Esophagus (tissue), 2 donors: ENCODE data around the gene UQCRC1. TPM values are rescaled to one million over a fixed set of nuclear protein-coding genes. Genes with fewer than 3 reads are reported as not detected.
"Not testable (repeated sequence)": the region's sequence is repeated elsewhere in the genome, so short reads cannot be mapped to it uniquely, and the experiment has no call there.

Experiments used
- H3K27ac ChIP-seq, 2 donors: one replicate each; pipeline ENCODE4 v1.5.1; 2013; ENCODE audit warnings: low read depth in 2 of 2, mild to moderate bottlenecking in 2 of 2, inconsistent platforms in 1 of 2, low read length in 1 of 2, moderate library complexity in 1 of 2
- H3K27me3 ChIP-seq, 2 donors: one replicate each; pipeline ENCODE4 v1.6.1; 2013; ENCODE audit warnings: low read length in 2 of 2, control low read depth in 1 of 2, mild to moderate bottlenecking in 1 of 2; ENCODE audit not compliant: insufficient read depth in 2 of 2, control insufficient read depth in 1 of 2
- H3K36me3 ChIP-seq, 2 donors: one replicate each; pipeline ENCODE4 v1.6.1; 2013; ENCODE audit warnings: low read length in 1 of 2; ENCODE audit not compliant: control insufficient read depth in 2 of 2, insufficient read depth in 2 of 2
- H3K4me1 ChIP-seq, 2 donors: one replicate each; pipeline ENCODE4 v1.6.1; 2013; ENCODE audit warnings: low read length in 1 of 2; ENCODE audit not compliant: control insufficient read depth in 2 of 2, insufficient read depth in 2 of 2
- H3K4me3 ChIP-seq, 2 donors: one replicate each; pipeline ENCODE4 v1.5.1; 2013; ENCODE audit warnings: low read length in 2 of 2, mild to moderate bottlenecking in 2 of 2, low read depth in 1 of 2, moderate library complexity in 1 of 2
- H3K9me3 ChIP-seq, 2 donors: one replicate each; pipeline ENCODE4 v1.6.1; 2013; ENCODE audit warnings: mild to moderate bottlenecking in 2 of 2, low read depth in 1 of 2, low read length in 1 of 2, moderate library complexity in 1 of 2; ENCODE audit not compliant: control insufficient read depth in 2 of 2, insufficient read depth in 1 of 2
- WGBS, 2 donors: extraction: QIAGEN DNeasy Blood & Tissue Kit; methylation state at CpG; one replicate each; pipeline ENCODE4 v1.1.7; 2013; 5-methylcytosine and 5-hydroxymethylcytosine counted together
- polyA plus RNA-seq, 2 donors: library from polyadenylated mRNA; stranded (reverse); fragments of 200-250 nt; gene quantifications; one replicate each; pipeline ENCODE4 v1.2.3, GENCODE V29; 2013
- donor health status: healthy with polysubstance abuse.
- donor health status: Bipolar disorder and iron deficiency.

UQCRC1 gene
- polyA plus RNA-seq, 2 donors = 192 to 264 TPM

DNA sequence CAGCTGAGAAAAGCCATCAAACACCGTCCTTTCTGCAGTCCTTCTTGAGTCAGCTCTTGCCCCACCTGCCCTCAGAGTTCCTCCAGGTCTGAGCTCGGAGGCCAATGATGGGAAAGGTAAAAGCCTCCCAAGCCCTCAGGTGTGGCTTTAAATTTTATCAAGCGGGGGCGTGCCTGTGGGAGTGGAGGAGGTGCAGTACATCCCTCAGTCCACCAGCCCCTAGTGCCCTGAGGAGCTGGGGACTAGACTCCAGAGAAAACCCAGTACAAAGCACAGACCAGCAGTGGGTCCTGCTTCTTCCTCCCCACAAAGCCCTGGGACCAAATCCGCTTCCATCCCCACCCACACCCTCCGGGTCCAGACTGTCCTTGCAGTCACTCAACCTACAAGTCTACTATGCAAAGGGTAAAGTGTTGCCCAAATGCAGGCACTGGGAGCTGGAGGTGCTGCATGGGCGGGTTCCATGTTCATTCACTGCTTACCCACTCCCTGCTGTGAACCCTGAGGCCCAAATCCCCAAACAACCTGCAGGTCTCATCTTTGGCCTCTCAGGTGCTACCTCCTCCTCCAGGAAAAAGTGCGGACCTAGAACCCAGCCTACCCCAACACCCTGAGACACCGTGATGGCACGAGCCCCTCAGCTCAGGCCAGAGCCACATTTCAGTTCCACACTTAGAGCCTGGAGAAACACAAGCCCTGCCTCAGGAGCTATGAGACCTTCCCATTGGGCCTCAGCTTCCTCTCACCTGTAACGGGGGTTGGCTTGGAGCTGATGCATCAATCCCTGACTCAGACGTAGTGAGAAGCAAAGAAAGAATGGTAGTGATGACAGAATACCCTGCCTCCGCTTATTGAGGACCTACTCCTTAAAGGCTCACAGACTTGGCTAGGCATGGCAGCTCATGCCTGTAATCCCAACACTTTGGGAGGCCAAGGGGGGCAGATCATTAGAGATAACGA is 55.3 kb downstream of the UQCRC1 start:
- Histone ChIP-seq H3K4me3 (no peak overlapping the region), H3K9me3 (no peaks in the 10 kb centered on the region), H3K27ac (no peak overlapping the region), H3K27me3 (no peaks in the 10 kb centered on the region), H3K4me1 (peaks cover 0 to 3% of the 10 kb centered on the region in 2 donors), H3K36me3 (peaks cover 2 to 6% of the 10 kb centered on the region in 2 donors)
- 80 to 81% methylated on average over 14 of the region's 14 CpGs for WGBS, 2 donors

DNA sequence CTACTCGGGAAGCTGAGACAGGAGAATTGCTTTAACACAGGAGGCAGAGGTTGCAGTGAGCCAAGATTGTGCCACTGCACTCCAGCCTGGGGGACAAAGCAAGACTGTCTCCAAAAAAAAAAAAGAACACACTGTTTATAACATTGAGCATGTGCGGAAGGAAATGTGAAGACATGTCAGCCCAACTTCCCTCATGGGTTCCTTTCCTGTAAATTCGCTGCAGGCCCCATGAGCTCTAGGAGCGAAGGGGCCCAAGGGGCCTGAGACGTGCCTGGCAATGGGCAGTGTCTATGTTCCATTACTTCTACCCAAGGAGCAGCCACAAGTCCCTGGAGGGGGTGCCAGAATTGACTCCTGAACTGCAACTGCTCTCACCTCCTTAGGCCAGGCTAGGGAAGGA is 56.1 kb downstream of the UQCRC1 start:
- WGBS, 2 donors = 84 to 90% methylated on average over 5 of the region's 5 CpGs
- Histone ChIP-seq H3K36me3 (peaks cover 2 to 6% of the 10 kb centered on the region in 2 donors), H3K9me3 (no peaks in the 10 kb centered on the region), H3K4me3 (no peak overlapping the region), H3K4me1 (peaks cover 0 to 3% of the 10 kb centered on the region in 2 donors), H3K27ac (no peak overlapping the region), H3K27me3 (no peaks in the 10 kb centered on the region)

DNA sequence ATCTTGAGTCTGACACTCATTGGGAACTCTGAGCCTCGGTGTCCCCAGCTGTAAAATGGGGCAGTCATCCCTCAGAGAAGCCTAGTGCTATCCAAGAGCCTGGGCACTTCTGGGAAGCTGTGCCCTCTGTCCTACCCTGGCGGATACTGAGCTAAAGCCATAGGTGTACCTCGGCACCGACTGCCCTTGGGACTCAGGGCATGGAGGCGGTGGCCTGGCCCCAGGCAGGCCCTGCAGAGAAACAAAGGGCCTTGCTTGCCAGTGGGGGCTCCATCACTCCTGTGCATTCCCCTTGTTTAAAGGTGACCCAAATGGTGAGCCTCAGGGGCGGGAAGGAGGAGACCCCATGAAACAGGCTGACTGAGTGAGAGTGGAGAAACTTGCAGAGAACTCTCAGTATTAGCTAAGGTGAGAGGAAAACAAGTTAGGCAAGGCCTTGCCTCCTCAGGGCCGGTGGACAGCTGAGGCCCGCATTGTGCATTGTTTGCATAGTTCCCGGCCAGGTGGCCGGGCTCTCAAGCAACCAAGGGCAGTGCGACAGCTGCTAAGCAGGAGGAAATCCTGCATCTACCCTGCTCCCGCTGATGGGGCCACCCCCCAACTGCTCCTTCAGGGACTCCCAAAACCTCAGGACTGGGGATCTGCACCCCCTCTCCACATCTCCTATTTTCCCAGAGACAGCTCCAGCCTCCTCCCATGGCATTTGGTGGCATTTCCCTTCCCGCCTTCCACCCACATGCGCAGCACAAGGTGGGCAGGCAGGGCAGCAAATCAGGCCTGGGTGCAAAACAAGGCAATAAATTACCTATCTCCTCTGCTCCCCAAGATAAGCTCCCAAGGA is 57.1 kb downstream of the UQCRC1 start:
- WGBS, 2 donors = 73 to 85% methylated on average over 14 of the region's 14 CpGs
- no peak overlapping the region for H3K27ac ChIP-seq

DNA sequence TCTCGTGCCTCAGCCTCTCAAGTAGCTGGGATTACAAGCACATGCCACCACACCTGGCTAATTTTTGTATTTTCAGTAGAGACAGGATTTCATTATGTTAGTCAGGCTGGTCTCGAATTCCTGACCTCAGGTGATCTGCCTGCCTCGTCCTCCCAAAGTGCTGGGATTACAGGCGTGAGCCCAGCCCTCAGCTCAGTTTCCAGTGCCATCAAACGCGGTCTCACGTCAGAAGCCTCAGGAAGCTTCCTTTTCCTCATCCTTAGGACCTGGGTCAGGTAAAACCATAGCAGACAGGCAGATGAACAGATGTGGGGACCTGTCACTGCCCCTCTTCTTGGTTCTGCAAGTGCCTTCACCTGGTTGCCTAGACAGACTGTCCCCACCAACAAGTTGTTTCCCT is 57.8 kb downstream of the UQCRC1 start:
- not testable (repeated sequence) for H3K27ac ChIP-seq, H3K9me3 ChIP-seq, H3K27me3 ChIP-seq, H3K4me3 ChIP-seq, H3K36me3 ChIP-seq, H3K4me1 ChIP-seq
- WGBS, 2 donors = 85 to 89% methylated on average over 7 of the region's 7 CpGs

More for the DNA sequence above, 57.1 kb downstream of the UQCRC1 start:
- Histone ChIP-seq H3K4me1 (peaks cover 0 to 3% of the 10 kb centered on the region in 2 donors), H3K4me3 (no peak overlapping the region), H3K27me3 (no peaks in the 10 kb centered on the region), H3K9me3 (no peaks in the 10 kb centered on the region), H3K36me3 (peaks cover 2 to 6% of the 10 kb centered on the region in 2 donors)

Other genes with a start within 250 kb of the UQCRC1 start
- under 1 TPM in 1 of 2 donors, not detected in 1; 0.08 TPM for gene FBXW12, start 237.4 kb downstream of the UQCRC1 start, polyA plus RNA-seq
- 100 to 1,000 TPM in 1 of 2 donors, 10 to 100 TPM in 1; 73.4 to 298 TPM for gene PLXNB1, start 179.6 kb downstream of the UQCRC1 start, polyA plus RNA-seq
- 10 to 100 TPM in 1 of 2 donors, 1 to 10 TPM in 1; 7.0 to 15.5 TPM for gene CCDC51, start 169.5 kb downstream of the UQCRC1 start, polyA plus RNA-seq
- 100 to 1,000 TPM; 364 to 613 TPM for gene TMA7, start 169.4 kb downstream of the UQCRC1 start, polyA plus RNA-seq
- 1 to 10 TPM; 4.9 to 5.7 TPM for gene ATRIP, start 162.9 kb downstream of the UQCRC1 start, polyA plus RNA-seq
- 10 to 100 TPM; 54.0 to 94.9 TPM for gene SHISA5, start 105.5 kb downstream of the UQCRC1 start, polyA plus RNA-seq
- 1 to 10 TPM; 3.8 to 9.2 TPM for gene PFKFB4, start 52.8 kb downstream of the UQCRC1 start, polyA plus RNA-seq
- 1 to 10 TPM; 2.3 to 7.2 TPM for gene UCN2, start 45.9 kb downstream of the UQCRC1 start, polyA plus RNA-seq
- 100 to 1,000 TPM in 1 of 2 donors, 10 to 100 TPM in 1; 60.7 to 265 TPM for gene COL7A1, start 14.3 kb downstream of the UQCRC1 start, polyA plus RNA-seq
- not detected for gene TMEM89, start 12.1 kb upstream of the UQCRC1 start, polyA plus RNA-seq
- 10 to 100 TPM in 1 of 2 donors, 1 to 10 TPM in 1; 6.4 to 20.8 TPM for gene SLC26A6, start 25.8 kb upstream of the UQCRC1 start, polyA plus RNA-seq
- under 1 TPM; 0.36 to 0.77 TPM for gene CELSR3, start 53.2 kb upstream of the UQCRC1 start, polyA plus RNA-seq
- gene NCKIPSD, start 76.3 kb upstream of the UQCRC1 start, polyA plus RNA-seq = 1 to 10 TPM; 7.6 to 8.2 TPM
- 100 to 1,000 TPM in 1 of 2 donors, 10 to 100 TPM in 1; 67.8 to 110 TPM for gene IP6K2, start 107.6 kb upstream of the UQCRC1 start, polyA plus RNA-seq
- 10 to 100 TPM in 1 of 2 donors, 1 to 10 TPM in 1; 7.2 to 11.3 TPM for gene PRKAR2A, start 238.2 kb upstream of the UQCRC1 start, polyA plus RNA-seq